GM12865 (cell line): ENCODE measurements around the gene DNAH11.
A peak's percentile ranks its signal among the peaks of the same experiment; 100 is the strongest.

Experiments used
- DNase-seq: peaks from one replicate; pipeline ENCODE4 v3.0.0; 2010; ENCODE audit warnings: low read depth
- H3K4me3 ChIP-seq: 2 replicates; pipeline ENCODE4 v1.5.1; 2011; ENCODE audit warnings: mild to moderate bottlenecking, low read depth, low read length, control low read depth
- TF ChIP-seq, protein P1 (sequence below): IDR thresholded peaks from 2 replicates; pipeline ENCODE4 v1.5.1; 2011; ENCODE audit warnings: low read length, control low read depth, low read depth, inconsistent platforms; ENCODE audit not compliant: insufficient read depth; ENCODE audit errors: missing control alignments

Gene DNAH11, protein sequence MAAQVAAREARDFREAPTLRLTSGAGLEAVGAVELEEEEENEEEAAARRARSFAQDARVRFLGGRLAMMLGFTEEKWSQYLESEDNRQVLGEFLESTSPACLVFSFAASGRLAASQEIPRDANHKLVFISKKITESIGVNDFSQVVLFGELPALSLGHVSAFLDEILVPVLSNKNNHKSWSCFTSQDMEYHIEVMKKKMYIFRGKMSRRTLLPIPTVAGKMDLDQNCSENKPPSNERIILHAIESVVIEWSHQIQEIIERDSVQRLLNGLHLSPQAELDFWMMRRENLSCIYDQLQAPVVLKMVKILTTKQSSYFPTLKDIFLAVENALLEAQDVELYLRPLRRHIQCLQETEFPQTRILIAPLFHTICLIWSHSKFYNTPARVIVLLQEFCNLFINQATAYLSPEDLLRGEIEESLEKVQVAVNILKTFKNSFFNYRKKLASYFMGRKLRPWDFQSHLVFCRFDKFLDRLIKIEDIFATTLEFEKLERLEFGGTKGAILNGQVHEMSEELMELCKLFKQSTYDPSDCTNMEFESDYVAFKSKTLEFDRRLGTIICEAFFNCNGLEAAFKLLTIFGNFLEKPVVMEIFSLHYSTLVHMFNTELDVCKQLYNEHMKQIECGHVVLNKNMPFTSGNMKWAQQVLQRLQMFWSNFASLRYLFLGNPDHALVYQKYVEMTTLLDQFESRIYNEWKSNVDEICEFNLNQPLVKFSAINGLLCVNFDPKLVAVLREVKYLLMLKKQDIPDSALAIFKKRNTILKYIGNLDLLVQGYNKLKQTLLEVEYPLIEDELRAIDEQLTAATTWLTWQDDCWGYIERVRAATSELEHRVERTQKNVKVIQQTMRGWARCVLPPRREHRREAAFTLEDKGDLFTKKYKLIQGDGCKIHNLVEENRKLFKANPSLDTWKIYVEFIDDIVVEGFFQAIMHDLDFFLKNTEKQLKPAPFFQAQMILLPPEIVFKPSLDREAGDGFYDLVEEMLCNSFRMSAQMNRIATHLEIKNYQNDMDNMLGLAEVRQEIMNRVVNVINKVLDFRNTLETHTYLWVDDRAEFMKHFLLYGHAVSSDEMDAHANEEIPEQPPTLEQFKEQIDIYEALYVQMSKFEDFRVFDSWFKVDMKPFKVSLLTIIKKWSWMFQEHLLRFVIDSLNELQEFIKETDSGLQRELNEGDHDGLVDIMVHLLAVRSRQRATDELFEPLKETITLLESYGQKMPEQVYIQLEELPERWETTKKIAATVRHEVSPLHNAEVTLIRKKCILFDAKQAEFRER (N-terminal part only)

DNA sequence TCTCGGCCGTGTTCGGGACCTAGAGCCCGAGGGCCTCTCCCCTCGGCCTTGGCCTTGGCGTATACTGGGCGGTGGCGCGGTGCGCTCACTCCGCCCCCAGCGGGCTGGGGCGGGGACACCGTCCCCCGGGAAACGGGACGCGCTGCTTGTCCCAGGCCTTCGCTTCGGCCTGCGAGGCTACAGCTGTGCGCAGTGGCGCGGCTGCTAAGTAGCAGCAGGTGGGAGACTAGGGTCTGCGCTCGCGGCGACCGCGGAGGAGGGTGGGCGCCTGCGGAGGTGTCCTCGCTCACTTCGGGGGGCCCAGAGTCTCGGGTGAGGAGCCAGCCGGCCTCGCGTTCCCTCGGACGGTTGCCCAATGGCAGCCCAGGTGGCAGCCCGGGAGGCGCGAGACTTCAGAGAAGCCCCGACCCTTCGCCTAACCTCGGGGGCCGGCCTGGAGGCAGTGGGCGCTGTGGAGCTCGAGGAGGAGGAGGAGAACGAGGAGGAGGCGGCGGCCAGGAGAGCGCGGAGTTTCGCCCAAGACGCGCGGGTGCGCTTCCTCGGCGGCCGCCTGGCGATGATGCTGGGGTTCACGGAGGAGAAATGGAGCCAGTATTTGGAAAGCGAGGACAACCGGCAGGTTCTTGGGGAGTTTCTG, at the start of gene DNAH11:
TSS of gene DNAH11 (plus strand) at position 149 of the 637 bp plus-strand sequence. CDS start at position 356, 207 bp downstream.
- TF ChIP-seq, protein P1, sequence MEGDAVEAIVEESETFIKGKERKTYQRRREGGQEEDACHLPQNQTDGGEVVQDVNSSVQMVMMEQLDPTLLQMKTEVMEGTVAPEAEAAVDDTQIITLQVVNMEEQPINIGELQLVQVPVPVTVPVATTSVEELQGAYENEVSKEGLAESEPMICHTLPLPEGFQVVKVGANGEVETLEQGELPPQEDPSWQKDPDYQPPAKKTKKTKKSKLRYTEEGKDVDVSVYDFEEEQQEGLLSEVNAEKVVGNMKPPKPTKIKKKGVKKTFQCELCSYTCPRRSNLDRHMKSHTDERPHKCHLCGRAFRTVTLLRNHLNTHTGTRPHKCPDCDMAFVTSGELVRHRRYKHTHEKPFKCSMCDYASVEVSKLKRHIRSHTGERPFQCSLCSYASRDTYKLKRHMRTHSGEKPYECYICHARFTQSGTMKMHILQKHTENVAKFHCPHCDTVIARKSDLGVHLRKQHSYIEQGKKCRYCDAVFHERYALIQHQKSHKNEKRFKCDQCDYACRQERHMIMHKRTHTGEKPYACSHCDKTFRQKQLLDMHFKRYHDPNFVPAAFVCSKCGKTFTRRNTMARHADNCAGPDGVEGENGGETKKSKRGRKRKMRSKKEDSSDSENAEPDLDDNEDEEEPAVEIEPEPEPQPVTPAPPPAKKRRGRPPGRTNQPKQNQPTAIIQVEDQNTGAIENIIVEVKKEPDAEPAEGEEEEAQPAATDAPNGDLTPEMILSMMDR: no peak
- H3K4me3 ChIP-seq: peak within 1 kb of the TSS; percentile 24
- DNase-seq: no peak

DNA sequence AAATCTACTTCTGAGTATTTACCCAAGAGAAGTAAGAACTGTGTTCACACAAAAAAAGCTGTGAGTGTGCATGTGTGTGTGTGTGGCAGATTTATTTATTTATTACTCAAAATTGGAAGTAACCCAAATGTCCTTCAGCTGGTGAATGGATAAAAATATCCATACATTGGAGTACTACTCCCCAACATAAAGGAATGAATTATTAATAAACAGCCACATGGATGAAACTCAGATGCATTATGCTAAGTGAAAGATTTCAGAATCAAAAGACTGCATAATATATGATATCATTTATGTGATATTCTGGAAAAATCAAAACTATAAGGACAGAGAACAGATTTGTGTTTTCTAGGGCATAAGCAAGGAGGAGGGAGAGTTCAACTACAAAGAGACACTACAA, 47.1 kb upstream of the DNAH11 start:
- H3K4me3 ChIP-seq: no peak overlapping the region
- TF ChIP-seq, protein P1: no peak
- no peak for DNase-seq

DNA sequence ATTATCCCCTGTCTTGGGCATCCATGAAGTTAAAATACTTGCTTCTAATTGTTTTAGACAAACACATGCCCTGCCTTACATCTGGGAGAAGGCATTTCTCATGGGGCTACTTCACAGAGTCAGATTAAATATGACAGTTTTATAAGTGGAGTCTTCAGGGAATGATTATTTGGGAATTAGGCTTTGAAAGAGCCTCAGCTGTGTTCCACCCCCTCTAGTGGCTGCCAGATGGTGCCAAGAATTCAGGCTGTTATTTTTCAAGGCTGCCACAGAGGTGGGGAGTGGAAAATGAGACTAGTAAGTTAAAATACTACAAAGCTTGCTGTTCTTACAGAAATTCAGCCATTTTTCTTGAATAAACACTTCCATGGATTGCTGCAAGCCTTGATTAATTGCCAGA, 45.8 kb upstream of the DNAH11 start:
- TF ChIP-seq, protein P1: no peak
- no peak for DNase-seq
- H3K4me3 ChIP-seq: no peak overlapping the region

DNA sequence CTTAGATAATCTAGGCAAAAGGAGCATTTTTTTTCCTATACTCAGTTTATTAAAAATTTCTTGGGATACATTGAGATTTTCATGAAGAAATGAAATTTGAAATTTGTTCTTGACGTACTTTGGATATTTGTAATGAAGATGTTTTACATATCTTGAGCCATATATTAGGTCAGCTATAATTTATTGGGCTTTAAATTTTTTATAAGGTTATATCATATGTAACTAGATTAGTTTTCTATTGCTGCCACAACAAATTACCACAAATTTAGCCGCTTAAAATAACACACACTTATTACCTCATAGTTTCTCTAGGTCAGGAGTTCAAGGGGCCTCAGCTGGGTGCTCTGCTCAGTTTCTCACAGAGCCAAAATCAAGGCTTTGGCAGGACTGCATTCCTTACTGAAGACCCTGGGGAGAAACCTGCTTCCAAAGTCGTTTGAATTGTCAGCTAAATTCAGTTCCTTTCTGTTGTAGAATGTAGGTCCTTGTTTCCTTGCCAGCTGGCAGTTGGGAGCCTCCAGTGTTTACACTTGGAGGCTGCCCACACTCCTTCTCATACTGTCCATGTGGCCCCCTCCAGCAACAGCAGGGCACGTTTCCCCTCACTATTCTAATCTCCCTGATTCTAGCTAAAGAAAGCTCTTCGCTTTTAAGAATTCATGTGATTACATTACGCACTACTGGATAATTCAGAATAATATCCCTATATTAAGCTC, 42.6 kb upstream of the DNAH11 start:
- no peak for DNase-seq
- H3K4me3 ChIP-seq: no peak overlapping the region
- TF ChIP-seq, protein P1: no peak

DNA sequence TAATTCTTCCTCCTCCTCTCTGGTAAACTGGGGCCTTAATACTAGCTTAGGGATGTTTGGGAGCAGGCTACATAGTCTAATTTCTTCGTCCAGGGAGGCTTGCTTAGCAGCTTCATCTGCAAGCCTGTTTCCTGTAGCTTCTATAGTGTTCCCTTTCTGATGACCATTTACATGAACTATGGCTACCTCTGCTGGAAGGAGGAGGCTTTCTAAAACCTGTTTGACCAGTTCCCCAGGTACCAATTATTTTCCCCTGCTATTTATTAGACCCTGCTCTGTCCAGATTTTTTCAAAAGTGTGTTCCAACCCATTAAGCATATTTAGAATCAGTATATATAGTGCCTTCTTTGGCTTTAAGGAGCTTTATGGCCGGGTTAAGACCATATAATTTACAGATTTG, 38.8 kb upstream of the DNAH11 start:
- no peak for DNase-seq
- no peak overlapping the region for H3K4me3 ChIP-seq
- TF ChIP-seq, protein P1: no peak
